GM19324 (cell line): ENCODE measurements around the gene CDY2B.
"Not testable (repeated sequence)": the region's sequence is repeated elsewhere in the genome, so short reads cannot be mapped to it uniquely, and the experiment has no call there.

ENCODE experiments used
- ATAC-seq: cut with Tn5 transposase; IDR thresholded peaks from one replicate; pipeline ENCODE4 v1.9.1; 2021; ENCODE audit warnings: mild to moderate bottlenecking, moderate library complexity; ENCODE audit not compliant: unreplicated experiment, low FRiP score

The CDY2B gene, protein sequence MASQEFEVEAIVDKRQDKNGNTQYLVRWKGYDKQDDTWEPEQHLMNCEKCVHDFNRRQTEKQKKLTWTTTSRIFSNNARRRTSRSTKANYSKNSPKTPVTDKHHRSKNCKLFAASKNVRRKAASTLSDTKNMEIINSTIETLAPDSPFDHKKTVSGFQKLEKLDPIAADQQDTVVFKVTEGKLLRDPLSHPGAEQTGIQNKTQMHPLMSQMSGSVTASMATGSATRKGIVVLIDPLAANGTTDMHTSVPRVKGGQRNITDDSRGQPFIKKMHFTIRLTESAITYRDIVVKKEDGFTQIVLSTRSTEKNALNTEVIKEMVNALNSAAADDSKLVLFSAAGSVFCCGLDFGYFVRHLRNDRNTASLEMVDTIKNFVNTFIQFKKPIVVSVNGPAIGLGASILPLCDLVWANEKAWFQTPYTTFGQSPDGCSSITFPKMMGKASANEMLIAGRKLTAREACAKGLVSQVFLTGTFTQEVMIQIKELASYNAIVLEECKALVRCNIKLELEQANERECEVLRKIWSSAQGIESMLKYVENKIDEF

DNA sequence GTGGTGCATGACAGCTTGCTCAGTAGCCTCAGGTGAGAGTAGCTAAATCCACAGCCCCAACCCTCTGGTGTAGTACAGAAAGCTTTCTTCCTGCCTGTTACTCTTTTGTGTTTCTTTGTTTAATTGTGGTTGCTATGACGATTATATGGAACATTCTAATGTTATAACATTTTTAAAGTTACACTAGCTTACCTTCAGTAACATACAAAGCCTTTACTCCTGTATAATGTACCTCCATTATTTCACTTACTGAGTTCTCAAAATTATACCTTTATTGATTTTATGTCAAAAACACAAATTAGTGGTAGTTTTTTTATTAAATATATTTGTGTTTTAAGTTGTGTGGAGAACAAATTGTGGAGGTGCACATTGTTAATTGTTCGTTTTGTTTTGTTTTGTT is at the start of gene CDY2B:
TSS of gene CDY2B (minus strand) at position 101 of the 400 bp plus-strand sequence. CDS start 328 bp downstream, outside the sequence.
- ATAC-seq = not testable (repeated sequence)

DNA sequence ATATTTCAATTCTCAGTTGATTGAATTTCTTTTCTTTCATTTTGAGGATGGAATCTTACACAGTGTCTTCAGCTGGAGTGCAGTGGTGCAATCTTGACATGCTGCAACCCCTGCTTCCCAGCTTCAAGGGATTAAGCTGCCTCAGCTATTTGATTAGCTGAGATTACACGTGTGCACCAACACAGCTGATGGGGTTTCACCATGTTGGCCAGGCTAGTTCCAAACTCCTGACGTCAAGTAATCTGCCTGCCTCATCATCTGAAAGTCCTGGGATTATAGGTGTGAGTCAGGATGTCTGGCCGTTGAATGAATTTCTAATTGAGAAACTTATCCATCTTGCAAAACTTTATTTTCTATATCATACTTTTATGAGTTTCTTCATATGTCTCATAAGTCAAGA is 28.0 kb upstream of the CDY2B start:
- ATAC-seq = not testable (repeated sequence)

DNA sequence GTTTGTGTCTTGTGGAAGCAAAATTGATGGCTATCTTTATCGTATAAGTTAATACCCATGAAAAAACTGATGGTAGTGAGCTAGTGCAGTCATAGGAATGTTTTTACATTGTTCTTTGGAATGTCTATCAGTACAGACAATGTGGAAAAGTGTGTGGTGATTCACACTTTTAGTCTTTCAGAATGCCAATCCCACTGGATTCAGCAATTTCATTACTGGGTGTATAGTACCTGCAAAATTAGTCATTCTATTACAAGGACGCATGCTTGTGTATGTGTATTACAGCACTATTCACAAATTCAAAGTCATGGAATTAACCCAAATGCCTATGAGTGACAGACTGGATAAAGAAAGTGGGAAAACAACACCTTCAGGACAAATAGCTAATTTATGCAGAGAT is 27.3 kb upstream of the CDY2B start:
- not testable (repeated sequence) for ATAC-seq

DNA sequence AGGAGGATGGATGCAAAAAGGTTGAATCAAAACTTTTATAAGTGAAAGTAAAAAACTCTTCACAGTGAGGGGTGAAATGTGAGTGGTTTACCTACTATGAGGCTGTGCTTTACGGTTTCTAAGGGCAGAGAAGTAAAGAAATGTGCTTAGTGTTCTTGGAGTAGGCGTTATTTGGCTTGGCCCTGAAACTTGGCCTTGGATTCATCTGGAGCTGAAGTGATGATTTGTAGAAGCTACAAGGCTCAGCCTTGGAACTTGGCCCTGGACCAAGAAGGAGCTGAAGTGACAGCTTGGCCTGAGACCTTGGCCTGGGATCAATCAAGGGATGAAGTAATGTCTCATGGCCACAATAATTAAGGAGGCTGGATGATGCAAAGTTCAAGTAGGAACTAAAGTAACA is 1.7 kb upstream of the CDY2B start:
- not testable (repeated sequence) for ATAC-seq

DNA sequence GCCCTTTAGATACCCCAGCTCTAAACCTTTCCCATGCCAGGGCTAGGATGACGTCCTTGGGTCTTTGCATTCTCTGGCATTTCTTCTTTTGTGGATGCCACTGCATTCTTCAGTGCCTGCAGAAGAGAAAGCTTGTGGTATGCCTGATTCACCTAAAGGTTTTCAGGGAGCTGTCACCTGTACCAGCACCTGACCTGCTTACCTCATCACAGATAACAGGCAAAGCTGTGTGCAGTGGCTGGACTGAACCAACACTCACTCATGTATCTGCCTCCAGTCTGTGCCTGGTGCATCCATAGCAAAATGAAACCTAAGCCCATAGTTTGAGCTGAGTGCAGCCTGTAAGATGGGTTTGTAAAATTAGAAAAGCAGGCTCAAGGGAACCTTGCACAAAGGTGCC is 3.3 kb downstream of the CDY2B start:
- not testable (repeated sequence) for ATAC-seq

DNA sequence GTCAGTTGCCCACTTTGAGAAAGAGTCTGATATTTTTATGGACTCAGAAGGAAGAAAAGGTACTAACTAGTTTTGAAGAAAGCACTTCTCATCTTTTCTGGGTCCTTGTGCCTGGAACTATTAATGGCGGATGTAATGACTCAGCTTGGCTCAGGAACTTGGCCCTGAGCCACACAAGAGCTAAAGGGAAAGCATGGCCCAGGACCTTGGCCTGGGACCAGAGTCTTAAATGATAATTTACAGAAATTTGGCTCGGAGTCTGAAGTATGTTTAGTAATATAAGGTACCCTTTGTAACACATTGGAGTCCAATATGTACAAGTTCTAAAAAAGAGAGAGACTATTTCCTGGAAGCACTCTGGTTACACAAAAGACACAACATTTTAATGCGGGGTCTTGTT is 4.6 kb downstream of the CDY2B start:
- ATAC-seq = not testable (repeated sequence)

DNA sequence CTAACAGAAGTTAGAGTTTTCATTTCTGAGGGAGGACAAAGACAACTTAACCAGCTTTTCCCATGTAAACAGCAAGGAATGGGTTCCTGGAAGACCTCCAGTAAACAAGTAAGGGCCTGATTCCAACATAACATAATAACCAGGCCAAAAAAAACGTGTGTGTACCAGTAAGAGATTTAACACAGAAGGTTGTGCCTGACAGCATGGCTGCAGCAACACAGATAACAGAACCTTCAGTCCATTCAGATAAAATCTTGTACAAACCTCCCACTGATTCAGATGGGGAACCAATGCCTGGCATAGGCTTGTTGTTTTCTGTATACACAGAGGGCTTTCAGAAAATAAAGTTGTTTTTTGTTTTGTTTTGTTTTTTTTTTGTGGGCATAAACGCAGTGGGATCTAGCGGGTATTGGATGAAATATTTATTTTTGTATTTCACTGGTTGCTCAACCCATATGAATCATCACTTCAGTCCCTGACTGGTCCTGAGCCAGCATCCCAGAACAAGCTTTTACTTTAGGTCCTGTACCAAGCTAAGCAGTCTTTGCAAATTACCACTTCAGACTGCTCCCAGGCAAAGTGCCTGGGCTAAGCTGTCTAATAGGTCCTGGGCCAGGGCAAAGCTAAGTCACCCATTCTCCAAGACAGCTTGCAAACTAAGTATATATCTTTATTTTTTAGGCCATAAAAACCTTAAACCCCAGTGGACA is 8.7 kb downstream of the CDY2B start:
- ATAC-seq = not testable (repeated sequence)

DNA sequence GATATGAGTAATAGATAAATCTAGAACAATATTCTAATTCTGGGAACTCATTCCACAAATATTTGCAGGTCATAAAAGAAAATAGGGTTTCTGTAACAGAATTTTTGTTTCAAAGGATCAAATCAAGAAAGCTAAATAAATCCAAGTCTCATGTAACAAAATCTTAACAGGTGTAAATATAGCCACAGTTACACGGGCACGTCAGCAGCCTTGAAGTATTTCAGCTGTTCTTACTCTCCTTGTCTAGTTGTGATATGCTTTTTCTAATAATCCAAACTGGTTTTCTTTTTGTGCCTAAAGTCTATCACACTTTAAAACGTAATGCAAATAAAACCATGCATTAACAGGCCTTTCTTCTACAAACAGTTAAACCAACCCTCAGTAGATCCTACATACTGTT is 9.3 kb downstream of the CDY2B start:
- not testable (repeated sequence) for ATAC-seq

DNA sequence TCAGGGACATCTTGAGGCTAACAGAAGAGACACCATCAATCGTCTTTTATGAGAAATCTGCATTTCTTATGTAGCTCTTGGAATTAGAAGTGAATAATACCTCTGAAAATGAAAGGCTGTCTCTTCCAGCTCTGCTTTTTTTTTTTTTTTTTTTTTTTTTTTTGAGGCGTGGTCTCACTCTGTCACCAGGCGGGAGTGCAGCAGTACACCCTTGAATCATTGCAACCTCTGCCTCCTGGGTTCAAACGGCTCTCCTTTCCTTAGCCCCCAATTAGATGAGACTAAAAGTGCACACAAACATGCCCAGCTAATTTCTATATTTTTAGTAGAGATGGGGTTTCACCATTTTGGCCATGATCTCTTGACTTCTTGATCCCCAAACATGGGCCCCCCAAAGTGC is 12.2 kb downstream of the CDY2B start:
- ATAC-seq = not testable (repeated sequence)

DNA sequence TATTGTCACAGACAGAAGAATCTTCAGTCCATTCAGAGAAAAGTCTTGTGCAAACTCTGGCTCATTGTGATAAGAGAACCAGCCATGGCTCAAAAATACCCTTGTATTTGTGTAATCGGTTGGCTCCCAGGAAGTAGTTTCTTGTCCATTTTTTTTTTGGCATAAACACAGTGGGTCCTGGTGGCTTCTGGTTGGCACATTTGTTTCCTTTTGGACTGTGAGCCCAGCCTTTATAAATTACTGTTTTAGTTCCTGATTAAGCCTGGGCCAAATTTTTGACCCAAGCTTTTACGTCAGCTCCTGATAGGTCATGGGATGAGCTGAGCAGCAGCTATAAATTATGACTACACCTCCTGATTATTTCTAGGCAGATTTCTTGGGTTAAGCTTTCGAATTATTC is 19.4 kb downstream of the CDY2B start:
- not testable (repeated sequence) for ATAC-seq

DNA sequence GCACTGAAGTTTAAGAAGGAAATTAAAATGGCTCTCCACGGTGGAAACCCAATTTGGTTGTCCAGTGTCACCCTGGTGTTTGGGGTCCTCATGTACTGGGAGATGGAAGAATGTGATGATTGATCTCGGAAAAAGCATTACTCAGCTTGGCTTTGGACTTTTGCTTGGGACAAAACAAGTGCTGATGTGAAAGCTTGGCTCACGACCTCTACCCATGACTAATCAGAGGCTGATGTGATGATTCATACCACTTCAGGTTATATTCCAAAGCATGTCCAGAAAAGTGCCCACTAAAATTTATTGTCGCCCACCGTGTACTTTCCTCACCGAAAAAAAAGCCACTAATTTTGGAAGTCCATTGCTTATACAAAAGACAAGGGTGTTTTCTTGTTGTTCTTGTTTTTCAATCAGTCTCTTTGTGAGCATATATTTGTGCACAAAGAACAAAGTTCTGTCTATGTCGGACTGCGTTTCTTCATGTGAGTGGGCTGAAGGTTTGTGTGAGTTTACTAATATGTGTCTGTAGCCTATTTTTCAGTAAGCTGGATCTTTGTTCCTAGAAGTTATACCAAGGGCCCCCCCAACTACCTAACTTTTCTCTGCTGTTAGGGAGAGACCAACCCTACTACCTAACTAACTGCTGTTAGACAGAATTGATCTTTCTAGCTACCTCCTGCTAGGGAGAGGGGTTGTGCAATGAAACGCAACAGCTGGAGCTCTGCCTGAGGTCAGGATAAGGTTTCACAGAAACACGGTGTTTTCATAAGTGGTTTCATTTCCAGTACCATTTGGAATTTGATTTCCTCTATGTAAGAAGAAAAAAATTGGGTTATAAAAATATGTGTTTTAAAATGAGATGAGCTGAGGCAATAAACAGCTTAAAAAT is 22.8 kb downstream of the CDY2B start:
- not testable (repeated sequence) for ATAC-seq

DNA sequence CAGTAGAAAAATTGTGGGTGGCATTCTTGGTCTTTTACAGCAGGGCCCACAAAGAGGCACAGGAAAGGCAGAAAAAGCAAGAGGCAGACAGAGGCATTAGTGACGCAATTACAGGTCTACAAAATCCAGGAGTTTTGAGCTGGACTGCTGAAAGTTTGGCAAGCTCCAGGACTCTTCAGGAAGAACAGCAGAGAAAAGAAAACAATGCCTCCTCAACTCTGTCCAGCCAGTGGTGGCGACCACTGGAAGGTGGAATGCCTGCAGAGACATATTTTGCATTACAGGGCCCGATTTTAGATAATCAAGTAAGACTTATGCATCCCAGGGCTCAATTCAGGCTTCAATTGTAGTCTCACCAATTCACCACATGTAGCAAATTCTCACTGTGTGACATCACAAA is 23.5 kb downstream of the CDY2B start:
- ATAC-seq = not testable (repeated sequence)

DNA sequence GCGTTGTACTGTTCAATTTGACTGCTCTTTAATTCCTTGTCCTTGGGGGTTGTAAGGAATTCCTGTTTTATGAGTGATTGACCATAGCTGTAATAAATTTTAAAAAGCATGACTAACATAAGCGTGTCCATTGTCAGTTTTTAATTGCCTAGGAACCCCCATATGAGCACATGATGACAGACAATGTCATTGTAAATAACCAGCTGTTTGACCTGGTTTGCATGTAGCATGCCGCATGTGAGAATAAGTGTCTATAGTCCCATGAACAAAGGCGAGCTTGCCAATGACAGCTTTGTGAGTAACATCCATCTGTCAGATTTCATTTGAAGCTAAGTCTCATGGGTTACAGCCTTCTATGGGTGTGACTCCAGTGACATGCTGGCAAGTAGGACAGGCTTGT is 30.9 kb downstream of the CDY2B start:
- not testable (repeated sequence) for ATAC-seq

DNA sequence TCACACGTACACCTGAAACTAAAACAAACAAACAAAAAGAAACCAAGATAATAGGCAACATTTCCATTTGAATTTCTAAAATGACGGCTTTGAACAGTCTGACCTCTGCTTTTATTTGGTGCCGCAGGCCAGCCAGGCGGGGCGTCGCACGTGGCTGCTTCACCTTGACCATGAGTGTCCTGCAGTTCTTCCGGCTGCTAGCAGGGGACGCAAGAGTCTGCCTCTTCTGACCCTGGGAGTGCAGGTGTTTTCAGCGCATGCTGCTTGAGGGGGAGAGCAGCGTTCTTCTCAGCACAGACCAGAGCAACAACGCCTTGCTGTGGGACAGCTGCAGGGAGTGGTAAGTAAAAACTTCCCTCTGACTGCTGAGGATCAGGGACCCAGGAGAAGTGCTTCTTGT is 47.9 kb downstream of the CDY2B start:
- ATAC-seq = not testable (repeated sequence)
